B cell (primary cell): ENCODE results near the gene GGA2. TPM values are rescaled to one million over a fixed set of nuclear protein-coding genes. Genes with fewer than 3 reads are reported as not detected.
"Not testable (repeated sequence)": the region's sequence is repeated elsewhere in the genome, so short reads cannot be mapped to it uniquely, and the experiment has no call there.

Experiments used
- ATAC-seq: fragments of 200-7000 bp; cut with Tn5 transposase; one replicate; pipeline ENCODE4 v1.10.0; 2021; ENCODE audit warnings: low read depth, mild to moderate bottlenecking, moderate number of reproducible peaks, moderate library complexity
- CTCF ChIA-PET: fragments of 350-600 bp; sonication (Branson Sonifier 250); formaldehyde crosslinking; loops from one replicate; lab custom pipeline; 2021; ENCODE audit warnings: antibody characterized with exemption, inconsistent platforms; lab: Charles Lee
- POLR2A ChIA-PET: fragments of 350-600 bp; sonication (Branson Sonifier 250); formaldehyde crosslinking; loops from one replicate; lab custom pipeline; 2021; ENCODE audit warnings: antibody characterized with exemption; lab: Charles Lee
- DNase-seq: peaks from one replicate; pipeline ENCODE4 v3.0.0; 2013
- H2AFZ ChIP-seq: 2 replicates; pipeline ENCODE4 v1.6.1; 2012; ENCODE audit warnings: mild to moderate bottlenecking, low read depth, low read length; ENCODE audit not compliant: insufficient read depth, poor library complexity, severe bottlenecking
- H3K27ac ChIP-seq, 2 donors: 1 replicate in 1 of 2; 2 replicates in 1 of 2; pipeline ENCODE4 v1.5.1; 2012 to 2013; ENCODE audit warnings: low read length in 2 of 2, mild to moderate bottlenecking in 2 of 2, moderate library complexity in 1 of 2
- H3K27me3 ChIP-seq, 4 experiments: fragments of 200-600 bp in 1 of 4; sonication (generic) in 1 of 4; replicated peaks in 1 of 4; 1 replicate in 2 of 4; 2 replicates in 2 of 4; pipeline versions ENCODE4 v1.6.1 to v1.7.0; 2013 to 2016; ENCODE audit warnings: low read length in 3 of 4, mild to moderate bottlenecking in 2 of 4, mixed read lengths in 1 of 4, moderate library complexity in 1 of 4; ENCODE audit not compliant: insufficient read depth in 4 of 4, control insufficient read depth in 3 of 4; ENCODE audit errors: control extremely low read depth in 1 of 4
- H3K36me3 ChIP-seq, 2 experiments: replicated peaks in 1 of 2; 1 replicate in 1 of 2; 2 replicates in 1 of 2; pipeline versions ENCODE4 v1.6.1 to v1.7.1; 2013; ENCODE audit warnings: low read length in 1 of 2; ENCODE audit not compliant: insufficient read depth in 2 of 2, control insufficient read depth in 1 of 2; ENCODE audit errors: control extremely low read depth in 1 of 2, extremely low read depth in 1 of 2
- H3K4me1 ChIP-seq, 2 donors: fragments of 200-600 bp in 1 of 2; sonication (generic) in 1 of 2; 1 replicate in 1 of 2; 2 replicates in 1 of 2; pipeline versions ENCODE4 v1.5.1 to v1.6.1; 2013 to 2017; ENCODE audit warnings: low read length in 2 of 2; ENCODE audit not compliant: control insufficient read depth in 2 of 2, insufficient read depth in 2 of 2
- H3K4me2 ChIP-seq: replicated peaks from 2 replicates; pipeline ENCODE3; 2012; ENCODE audit warnings: mild to moderate bottlenecking, low read depth, low read length; ENCODE audit not compliant: poor library complexity, severe bottlenecking
- H3K4me3 ChIP-seq, 5 experiments: fragments of 200-600 bp in 1 of 5; sonication (generic) in 1 of 5; 1 replicate in 3 of 5; 2 replicates in 2 of 5; pipeline versions ENCODE4 v1.5.1 to v1.7.0; 2011 to 2016; ENCODE audit warnings: low read length in 4 of 5, mild to moderate bottlenecking in 4 of 5, low read depth in 2 of 5, control low read depth in 1 of 5, moderate library complexity in 1 of 5; ENCODE audit not compliant: insufficient read depth in 1 of 5; ENCODE audit errors: control extremely low read depth in 1 of 5, extremely low read depth in 1 of 5
- H3K79me2 ChIP-seq: fragments of 200-600 bp; sonication (generic); one replicate; pipeline ENCODE4 v1.6.0; 2016; ENCODE audit warnings: low read length; ENCODE audit not compliant: control insufficient read depth, insufficient read depth
- H3K9ac ChIP-seq: fragments of 200-600 bp; sonication (generic); 2 replicates; pipeline ENCODE4 v1.6.1; 2017; ENCODE audit warnings: mild to moderate bottlenecking, low read length, moderate library complexity
- H3K9me3 ChIP-seq, 3 donors: one replicate each; pipeline versions ENCODE4 v1.6.1 to v1.7.1; 2013; ENCODE audit warnings: low read length in 2 of 3; ENCODE audit not compliant: control insufficient read depth in 2 of 3, insufficient read depth in 1 of 3; ENCODE audit errors: control extremely low read depth in 1 of 3
- H4K20me1 ChIP-seq: 2 replicates; pipeline ENCODE4 v1.6.0; 2012; ENCODE audit warnings: mild to moderate bottlenecking, low read length; ENCODE audit not compliant: insufficient read depth, control insufficient read depth, poor library complexity, severe bottlenecking
- H3K27ac Mint-ChIP-seq: one replicate; pipeline ENCODE4 v1.8.0; 2021; ENCODE audit warnings: mixed read lengths
- H3K27me3 Mint-ChIP-seq: one replicate; pipeline ENCODE4 v1.8.0; 2021; ENCODE audit warnings: mixed read lengths
- H3K4me1 Mint-ChIP-seq: one replicate; pipeline ENCODE4 v1.8.0; 2021; ENCODE audit warnings: mixed read lengths
- H3K4me3 Mint-ChIP-seq: one replicate; pipeline ENCODE4 v1.8.0; 2021; ENCODE audit warnings: mixed read lengths
- H3K9me3 Mint-ChIP-seq: one replicate; pipeline ENCODE4 v1.8.0; 2022; ENCODE audit warnings: mixed read lengths; ENCODE audit not compliant: insufficient read depth
- CTCF ChIP-seq: fragments of 200-600 bp; IDR thresholded peaks from one replicate; pipeline ENCODE4 v1.8.0; 2022; ENCODE audit warnings: antibody characterized with exemption, mild to moderate bottlenecking
- EZH2 ChIP-seq: IDR thresholded peaks from 2 replicates; pipeline ENCODE4 v1.6.1; 2012; ENCODE audit warnings: borderline replicate concordance, low read depth, mild to moderate bottlenecking, moderate library complexity, low read length; ENCODE audit not compliant: insufficient read depth, poor library complexity, severe bottlenecking
- WGBS: methylation state at CpG from one replicate; pipeline ENCODE4 v1.1.5; 2013; ENCODE audit warnings: missing lambda C conversion rate; ENCODE audit not compliant: insufficient coverage; 5-methylcytosine and 5-hydroxymethylcytosine counted together
- intact Hi-C: fragments of 100-400 bp; cut with micrococcal nuclease; formaldehyde crosslinking; loops from one replicate; pipeline ENCODE4 v1.10.0; 2022
- polyA plus RNA-seq: library from polyadenylated mRNA; depleted of rRNA; stranded (reverse); fragments of >200 nt; gene quantifications from 2 replicates; pipeline ENCODE4 v1.2.3, GENCODE V29; 2012
- total RNA-seq, 2 donors: library from RNA; stranded (reverse); fragments of 120-200 nt in 1 of 2; gene quantifications; 1 replicate in 1 of 2; 2 replicates in 1 of 2; pipeline versions ENCODE4 v1.2.3 to v1.2.4, GENCODE V29; 2013 to 2022

Gene GGA2
- total and polyA plus RNA-seq, 2 donors (not counting 1 experiment from before 2014, with no cell fraction given) = 227 to 832 TPM

GRCh38 chr16:23549938-23550337 is 39.6 kb upstream of the GGA2 start:
- H3K27me3 Mint-ChIP-seq = no peaks in the 10 kb centered on the region
- peaks cover 7 to 56% of the 10 kb centered on the region in 2 experiments for H3K36me3 ChIP-seq
- no peak overlapping the region for H3K27ac Mint-ChIP-seq
- ChIA-PET CTCF (interaction anchor here (1.2 kb wide), 1 partner anchor 115 kb away, joined by 5 read pairs; no protein-coding TSS in a partner anchor), POLR2A (no interaction called here)
- no peaks in the 10 kb centered on the region for H3K27me3 ChIP-seq
- H4K20me1 ChIP-seq = no peaks in the 10 kb centered on the region
- no peaks in the 10 kb centered on the region for H3K9me3 ChIP-seq
- H3K79me2 ChIP-seq = peaks cover 39% of the 10 kb centered on the region
- no peak for TF ChIP-seq CTCF
- H3K27ac ChIP-seq = no peak overlapping the region
- no peak overlapping the region for H2AFZ ChIP-seq
- H3K9me3 Mint-ChIP-seq = no peaks in the 10 kb centered on the region
- DNase-seq (no peak), ATAC-seq (no peak)
- H3K4me3 Mint-ChIP-seq = no peak overlapping the region
- H3K4me1 ChIP-seq = no peaks in the 10 kb centered on the region
- no peaks in the 10 kb centered on the region for H3K4me1 Mint-ChIP-seq
- no peak overlapping the region for H3K9ac ChIP-seq
- no peak overlapping the region for H3K4me2 ChIP-seq
- intact Hi-C loops = no loop called here
- WGBS = no CpG with 5 or more reads among the region's 5 CpGs
- no peak overlapping the region for H3K4me3 ChIP-seq

- no peak overlapping the region for H3K27ac Mint-ChIP-seq
- CTCF ChIA-PET = interaction anchor here (1.9 kb wide), 1 partner anchor 11 kb away, joined by 4 read pairs; no protein-coding TSS in a partner anchor
These were observed 34.1 kb upstream of the GGA2 start for GRCh38 chr16:23544436-23544835.

GRCh38 chr16:23540817-23541178 is 30.5 kb upstream of the GGA2 start:
- CTCF ChIA-PET = interaction anchor here (0.6 to 1.1 kb wide), 2 partner anchors 35 to 105 kb away, joined by 3 to 4 read pairs; no protein-coding TSS in a partner anchor
- H3K4me1 Mint-ChIP-seq, H2AFZ ChIP-seq, POLR2A ChIA-PET, H3K27me3 ChIP-seq, H3K9me3 Mint-ChIP-seq, H3K27me3 Mint-ChIP-seq, H3K27ac ChIP-seq, H3K4me3 Mint-ChIP-seq, H3K4me3 ChIP-seq, H3K9ac ChIP-seq, DNase-seq, H3K27ac Mint-ChIP-seq, ATAC-seq, H3K9me3 ChIP-seq, intact Hi-C loops, H3K4me1 ChIP-seq, H4K20me1 ChIP-seq, H3K4me2 ChIP-seq: not testable (repeated sequence)
- Histone ChIP-seq H3K36me3 (peaks cover 11 to 39% of the 10 kb centered on the region in 2 experiments), H3K79me2 (peaks cover 27% of the 10 kb centered on the region)
- WGBS = 91% methylated on average over 2 of the region's 3 CpGs

More at GRCh38 chr16:23544436-23544835, 34.1 kb upstream of the GGA2 start:
- H3K4me3 ChIP-seq = no peak overlapping the region
- no peaks in the 10 kb centered on the region for H3K9me3 Mint-ChIP-seq
- H3K9ac ChIP-seq = no peak overlapping the region
- no peak for DNase-seq
- POLR2A ChIA-PET = no interaction called here
- H3K9me3 ChIP-seq = no peaks in the 10 kb centered on the region
- no peaks in the 10 kb centered on the region for H4K20me1 ChIP-seq
- TF ChIP-seq CTCF = no peak
- no peak for TF ChIP-seq EZH2
- peaks cover 13 to 52% of the 10 kb centered on the region in 2 experiments for H3K36me3 ChIP-seq
- intact Hi-C loops = no loop called here
- no peak overlapping the region for H3K27ac ChIP-seq
- no peaks in the 10 kb centered on the region for H3K4me1 Mint-ChIP-seq
- H3K79me2 ChIP-seq = peaks cover 40% of the 10 kb centered on the region
- H3K4me2 ChIP-seq = no peak overlapping the region
- no peak for ATAC-seq
- H3K27me3 Mint-ChIP-seq = no peaks in the 10 kb centered on the region
- H2AFZ ChIP-seq = no peak overlapping the region
- 98% methylated on average over 12 of the region's 14 CpGs for WGBS
- no peak overlapping the region for H3K4me3 Mint-ChIP-seq
- H3K4me1 ChIP-seq = no peaks in the 10 kb centered on the region
- H3K27me3 ChIP-seq = no peaks in the 10 kb centered on the region
